ENCODE measurements around the gene SLCO1C1.

The SLCO1C1 gene

GRCh38 chr12:20792971-20793370 is 97.8 kb downstream of the SLCO1C1 start:
- DNase-seq (ENCODE audit: low read depth) = no peak

- no peak for DNase-seq (ENCODE audit: low read depth)
Measured at GRCh38 chr12:20798554-20798953, 103.4 kb downstream of the SLCO1C1 start.

- no peak for DNase-seq (ENCODE audit: low read depth)
Measured at GRCh38 chr12:20800160-20800559, 105.0 kb downstream of the SLCO1C1 start.

- no peak for DNase-seq (ENCODE audit: low read depth)
Measured at GRCh38 chr12:20801035-20801434, 105.9 kb downstream of the SLCO1C1 start.
